GM23248 (cell line): ENCODE measurements around the gene CCNF. TPM values are rescaled to one million over a fixed set of nuclear protein-coding genes. Genes with fewer than 3 reads are reported as not detected.

Source experiments
- DNase-seq: peaks from one replicate; pipeline ENCODE4 v3.0.0-alpha.2; 2015
- H2AFZ ChIP-seq: fragments of 200-600 bp; sonication (generic); 2 replicates; pipeline ENCODE4 v1.6.1; 2016; ENCODE audit warnings: antibody characterized with exemption
- H3F3A ChIP-seq: fragments of 200-600 bp; sonication (generic); 2 replicates; pipeline ENCODE4 v1.6.1; 2016; ENCODE audit warnings: mild to moderate bottlenecking, antibody characterized with exemption, mixed run types; ENCODE audit not compliant: insufficient read depth
- H3K27ac ChIP-seq: fragments of 200-600 bp; sonication (generic); 2 replicates; pipeline ENCODE4 v1.5.1; 2016; ENCODE audit warnings: mild to moderate bottlenecking
- H3K27me3 ChIP-seq: fragments of 200-600 bp; sonication (generic); replicated peaks from 2 replicates; pipeline ENCODE4 v1.6.1; 2016; ENCODE audit warnings: mild to moderate bottlenecking; ENCODE audit not compliant: insufficient read depth
- H3K36me3 ChIP-seq: fragments of 200-600 bp; sonication (generic); 2 replicates; pipeline ENCODE4 v1.6.1; 2016; ENCODE audit warnings: low read depth, mild to moderate bottlenecking
- H3K4me1 ChIP-seq: fragments of 200-600 bp; sonication (generic); 2 replicates; pipeline ENCODE4 v1.6.1; 2016; ENCODE audit warnings: mild to moderate bottlenecking; ENCODE audit not compliant: insufficient read depth
- H3K4me2 ChIP-seq: fragments of 200-600 bp; sonication (generic); one replicate; pipeline ENCODE4 v1.6.1; 2016; ENCODE audit warnings: mild to moderate bottlenecking; ENCODE audit not compliant: unreplicated experiment
- H3K4me3 ChIP-seq: fragments of 200-600 bp; sonication (generic); 2 replicates; pipeline ENCODE4 v1.5.1; 2016; ENCODE audit warnings: mild to moderate bottlenecking
- H3K79me2 ChIP-seq: fragments of 200-600 bp; sonication (generic); 2 replicates; pipeline ENCODE4 v1.6.1; 2016; ENCODE audit warnings: mild to moderate bottlenecking; ENCODE audit not compliant: insufficient read depth
- H3K9ac ChIP-seq: fragments of 200-600 bp; sonication (generic); 2 replicates; pipeline ENCODE4 v1.6.1; 2016; ENCODE audit warnings: mild to moderate bottlenecking
- H3K9me2 ChIP-seq: fragments of 200-600 bp; sonication (generic); 2 replicates; pipeline ENCODE4 v1.6.1; 2016; ENCODE audit warnings: mixed run types, mild to moderate bottlenecking, moderate library complexity; ENCODE audit not compliant: insufficient read depth
- H3K9me3 ChIP-seq: fragments of 200-600 bp; sonication (generic); one replicate; pipeline ENCODE4 v1.6.1; 2017; ENCODE audit warnings: low read depth
- H4K20me1 ChIP-seq: fragments of 200-600 bp; sonication (generic); 2 replicates; pipeline ENCODE4 v1.6.0; 2016; ENCODE audit not compliant: insufficient read depth
- EZH2 ChIP-seq: fragments of 200-600 bp; sonication (generic); IDR thresholded peaks from 2 replicates; pipeline ENCODE4 v1.6.1; 2018; ENCODE audit warnings: antibody characterized with exemption, mild to moderate bottlenecking; ENCODE audit not compliant: insufficient read depth, poor library complexity, severe bottlenecking
- EZH2phosphoT487 ChIP-seq: fragments of 200-600 bp; sonication (generic); IDR thresholded peaks from 2 replicates; pipeline ENCODE4 v1.6.1; 2018; ENCODE audit warnings: antibody characterized with exemption, moderate library complexity, mild to moderate bottlenecking, low read depth; ENCODE audit not compliant: insufficient read depth
- WGBS, 2 experiments: methylation state at CpG; one replicate each; pipeline ENCODE4 v1.1.6; 2015 to 2017; ENCODE audit warnings: low lambda C conversion rate in 2 of 2, low coverage in 1 of 2; ENCODE audit errors: missing lambda C conversion rate in 2 of 2; 5-methylcytosine and 5-hydroxymethylcytosine counted together
- in situ Hi-C: fragments of 300-500 bp; cut with MboI; formaldehyde crosslinking; loops from 2 replicates; pipeline ENCODE4 v1.15.0; 2020
- polyA plus RNA-seq: library from polyadenylated mRNA; unstranded; fragments of >200 nt; fragmentation: Nextera tagmentation; extraction: Ambion mirVana; gene quantifications from 2 replicates; pipeline ENCODE4 v1.2.1, GENCODE V29; 2016
- total RNA-seq: library from RNA; depleted of rRNA; stranded (reverse); fragments of >200 nt; shearing (Covaris generic); gene quantifications from 2 replicates; pipeline ENCODE4 v1.2.3, GENCODE V29; 2014

The CCNF gene
- total and polyA plus RNA-seq, 2 experiments from 2014 or later = 9.3 to 11.5 TPM

DNA sequence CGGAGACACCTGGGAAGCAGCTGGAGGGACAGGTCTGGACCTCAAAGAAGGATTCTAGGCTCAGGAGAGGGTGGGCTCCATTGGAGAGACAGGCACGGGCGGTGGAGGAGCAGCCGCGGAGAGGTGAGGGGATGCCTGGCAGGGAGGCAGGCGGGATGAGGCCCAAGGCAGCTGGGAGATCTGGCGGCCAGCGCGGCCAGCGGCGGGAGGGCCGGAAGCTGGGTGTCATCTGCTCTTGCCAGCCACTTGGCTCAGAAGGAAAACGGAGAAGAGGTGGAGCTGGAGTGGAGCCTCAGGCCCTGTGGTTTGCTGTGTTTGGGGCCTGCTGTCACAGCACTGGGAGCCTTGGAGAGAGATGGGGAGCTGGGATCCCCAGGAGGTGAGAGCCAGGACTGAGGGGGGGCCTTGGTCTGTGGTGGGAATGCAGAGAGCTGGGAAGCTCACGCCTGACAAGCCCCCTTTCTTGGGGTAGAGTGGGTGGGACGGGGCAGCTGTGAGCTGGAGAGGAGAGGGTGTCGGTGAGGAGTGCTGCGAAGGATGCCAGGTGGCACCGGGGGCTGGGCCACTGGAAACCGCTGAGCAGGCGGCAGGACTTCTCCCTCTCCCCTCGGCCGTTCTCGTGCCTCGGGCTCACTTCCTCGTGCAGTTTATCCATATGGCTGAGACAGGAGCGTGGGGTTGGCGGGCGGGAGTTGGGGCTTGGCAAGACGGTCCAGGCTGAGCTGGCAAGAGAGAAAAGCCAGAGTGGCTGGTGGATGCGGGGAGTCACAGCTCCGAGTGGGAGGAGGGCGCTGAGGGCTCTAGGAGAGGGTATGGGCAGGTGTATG, 53.7 kb downstream of the CCNF start:
- Histone ChIP-seq H3F3A (peaks cover 10% of the 10 kb centered on the region; the same call in 1 of the 2 replicates), H3K27ac (peak overlapping the region; percentile 86), H3K9me2 (no peaks in the 10 kb centered on the region), H3K4me1 (peaks cover 18% of the 10 kb centered on the region), H3K9me3 (no peaks in the 10 kb centered on the region), H3K79me2 (peaks cover 63% of the 10 kb centered on the region), H3K4me2 (peak overlapping the region; percentile 57), H3K4me3 (peak overlapping the region; percentile 57), H3K36me3 (no peaks in the 10 kb centered on the region), H3K9ac (peak overlapping the region; percentile 86), H2AFZ (peak overlapping the region; percentile 72), H3K27me3 (no peaks in the 10 kb centered on the region), H4K20me1 (no peaks in the 10 kb centered on the region)
- in situ Hi-C loops = no loop called here
- DNase-seq = peak; percentile 92
- WGBS, 2 experiments = 9% methylated on average over 24 to 32 of the region's 32 CpGs
- no peak for TF ChIP-seq EZH2
- no peak for TF ChIP-seq EZH2phosphoT487

DNA sequence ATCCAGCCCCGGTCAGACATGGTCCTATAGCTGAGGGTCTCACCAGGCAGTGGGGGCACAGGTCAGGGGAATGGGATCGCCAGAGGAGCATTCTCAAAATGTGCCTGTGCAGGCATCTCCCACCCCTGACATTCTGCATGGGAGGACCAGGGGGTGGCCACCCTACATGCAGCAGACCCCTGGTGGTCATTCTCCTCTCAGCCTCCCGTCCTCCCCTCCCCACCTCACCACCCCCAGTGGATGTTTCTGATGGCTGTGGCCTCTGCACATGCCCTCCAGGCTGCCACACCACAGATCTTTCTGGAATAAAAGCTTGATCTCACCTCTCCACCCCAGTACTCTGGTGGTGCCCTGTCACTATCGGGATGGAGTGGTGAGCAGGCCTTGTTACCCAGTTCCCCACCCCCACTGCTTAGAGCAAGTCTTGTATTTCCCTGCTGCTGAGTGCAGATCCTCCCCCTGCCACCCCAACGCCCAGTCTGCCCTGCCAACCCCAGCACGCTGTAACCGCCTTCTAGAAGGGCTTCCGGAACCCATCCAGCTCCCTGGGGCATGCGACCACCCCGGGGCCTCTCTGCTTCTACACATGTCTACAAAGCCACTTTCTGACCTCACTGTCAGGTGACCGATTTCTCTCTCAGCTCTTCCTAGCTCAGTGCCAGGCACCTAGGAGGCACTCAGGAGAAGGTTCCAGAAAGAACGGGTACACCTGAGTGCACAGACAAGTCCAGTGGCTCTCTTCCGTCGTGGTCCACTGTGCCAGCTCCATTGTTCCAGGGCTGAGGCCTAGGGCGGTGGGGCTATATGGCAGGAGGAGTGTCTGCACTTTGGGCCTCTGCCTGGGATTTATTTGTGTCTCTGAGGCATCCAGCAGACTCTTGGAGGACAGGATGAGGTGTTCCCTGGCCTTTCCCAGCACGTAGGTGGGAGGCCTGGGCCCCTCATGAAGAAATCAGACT, 55.0 kb downstream of the CCNF start:
- 78 to 81% methylated on average over 16 of the region's 16 CpGs for WGBS, 2 experiments

DNA sequence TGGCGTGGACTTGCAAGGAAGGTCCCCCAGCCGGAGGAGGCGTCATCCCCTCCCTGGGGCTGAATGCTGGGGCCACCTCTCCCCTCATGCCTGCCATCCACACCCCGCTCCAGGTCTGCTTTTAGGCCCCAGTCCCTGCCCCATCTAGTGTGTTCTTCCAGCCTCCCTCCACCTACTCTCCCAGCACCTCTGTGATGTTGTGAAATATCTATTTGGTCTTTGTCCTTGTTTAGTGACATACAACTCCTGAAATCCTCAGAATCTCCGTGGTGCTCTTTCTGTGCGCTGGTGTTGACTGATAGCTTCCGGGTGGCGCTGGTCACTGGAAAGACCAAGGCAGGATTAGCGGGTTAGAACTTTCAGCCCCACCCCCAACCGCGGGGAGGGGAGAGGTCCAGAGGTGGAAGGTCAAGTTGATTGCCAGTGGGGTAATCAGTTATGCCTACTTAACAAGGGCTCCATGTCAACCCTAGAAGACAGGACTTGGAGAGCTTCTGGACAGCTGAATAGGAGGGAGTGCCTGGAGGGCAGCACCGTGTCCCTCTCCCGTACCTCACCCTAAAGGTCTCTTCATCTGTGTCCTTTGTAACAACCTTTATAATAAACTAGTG, 55.8 kb downstream of the CCNF start:
- Histone ChIP-seq H3F3A (peaks cover 10% of the 10 kb centered on the region; the same call in 1 of the 2 replicates), H2AFZ (no peak overlapping the region), H3K4me3 (no peak overlapping the region), H3K9me3 (no peaks in the 10 kb centered on the region), H3K27me3 (no peaks in the 10 kb centered on the region), H3K9me2 (no peaks in the 10 kb centered on the region), H3K36me3 (no peaks in the 10 kb centered on the region), H3K4me2 (no peak overlapping the region), H3K79me2 (peaks cover 65% of the 10 kb centered on the region), H3K4me1 (peaks cover 18% of the 10 kb centered on the region), H3K9ac (no peak overlapping the region), H4K20me1 (no peaks in the 10 kb centered on the region), H3K27ac (no peak overlapping the region)
- DNase-seq = no peak
- in situ Hi-C loops = no loop called here
- TF ChIP-seq EZH2 (no peak), EZH2phosphoT487 (no peak)
- 97 to 100% methylated on average over 13 of the region's 13 CpGs for WGBS, 2 experiments

More for the DNA sequence above, 55.0 kb downstream of the CCNF start:
- Histone ChIP-seq H3K27ac (no peak overlapping the region), H3K36me3 (no peaks in the 10 kb centered on the region), H3K4me1 (peaks cover 18% of the 10 kb centered on the region), H3K9me3 (no peaks in the 10 kb centered on the region), H3K4me3 (peak overlapping the region; percentile 57; the same call in 1 of the 2 replicates), H3K27me3 (no peaks in the 10 kb centered on the region), H3K4me2 (peak overlapping the region; percentile 57), H3K9me2 (no peaks in the 10 kb centered on the region), H3F3A (peaks cover 10% of the 10 kb centered on the region; the same call in 1 of the 2 replicates), H4K20me1 (no peaks in the 10 kb centered on the region), H3K79me2 (peaks cover 60% of the 10 kb centered on the region), H3K9ac (peak overlapping the region; percentile 86), H2AFZ (no peak overlapping the region; the same call in 1 of the 2 replicates)
- DNase-seq = no peak
- in situ Hi-C loops = no loop called here
- TF ChIP-seq EZH2 = no peak
- no peak for TF ChIP-seq EZH2phosphoT487
